Motor neuron (in vitro differentiated cells): ENCODE data around the gene RHOXF2. TPM values are rescaled to one million over a fixed set of nuclear protein-coding genes. Genes with fewer than 3 reads are reported as not detected.
"Not testable (repeated sequence)": the region's sequence is repeated elsewhere in the genome, so short reads cannot be mapped to it uniquely, and the experiment has no call there.

Experiments used
- ATAC-seq, 8 experiments: fragments of 200-7000 bp; cut with Tn5 transposase; replicated peaks in 6 of 8; 2 replicates each; pipeline ENCODE4 v1.8.0; 2021; ENCODE audit warnings: mild to moderate bottlenecking in 8 of 8, moderate library complexity in 8 of 8
- H3K27ac ChIP-seq, 2 donors: fragments of 250-450 bp; sonication (Bioruptor Pico); 2 replicates each; pipeline ENCODE4 v1.9.0; 2021; ENCODE audit warnings: antibody characterized with exemption in 2 of 2, mild to moderate bottlenecking in 2 of 2, moderate library complexity in 1 of 2
- H3K4me1 ChIP-seq, 2 donors: fragments of 250-450 bp; sonication (Bioruptor Pico); replicated peaks in 1 of 2; 2 replicates each; pipeline ENCODE4 v1.6.1; 2021; ENCODE audit warnings: antibody characterized with exemption in 2 of 2, mild to moderate bottlenecking in 2 of 2, moderate library complexity in 1 of 2
- H3K4me3 ChIP-seq, 5 donors: fragments of 250-450 bp; sonication (Bioruptor Pico); 2 replicates each; pipeline ENCODE4 v1.9.0; 2021; ENCODE audit warnings: antibody characterized with exemption in 5 of 5, mild to moderate bottlenecking in 5 of 5, moderate library complexity in 4 of 5
- WGBS, 10 experiments: fragments of 450-650 bp; shearing (Covaris generic); methylation state at CpG; one replicate each; pipeline ENCODE4 v1.0.0; 2022; 5-methylcytosine and 5-hydroxymethylcytosine counted together
- in situ Hi-C, 9 experiments: fragments of 400-800 bp; cut with MboI; loops; one replicate each; pipeline ENCODE4 v1.15.0; 2021; ENCODE audit warnings: low sequenced_read_pairs in 9 of 9, low pct_unique_long_range_greater_than_20kb in 2 of 9; ENCODE audit not compliant: unreplicated experiment in 9 of 9
- total RNA-seq, 8 experiments: library from RNA; unstranded; fragments of 300-600 nt; gene quantifications; 2 replicates each; pipeline versions ENCODE4 v1.2.3 to v1.2.4, GENCODE V29; 2022

The RHOXF2 gene
- total RNA-seq, 8 experiments from 2014 or later, result 0.13 to 1.3 (median 0.64) TPM

- H3K27ac ChIP-seq, result no peak overlapping the region
- in situ Hi-C loops, result no loop called here
- H3K4me3 ChIP-seq, result no peak overlapping the region
- WGBS, 10 experiments, result 14 to 100% (median 34%) methylated on average over 1 to 2 of the region's 4 CpGs; no CpG with 5 or more reads in 4 of the 10 experiments
- no peak for ATAC-seq
- H3K4me1 ChIP-seq, result no peaks in the 10 kb centered on the region
These were observed 13.0 kb upstream of the RHOXF2 start for GRCh38 chrX:120145295-120145925.

GRCh38 chrX:120146323-120146722 is 12.1 kb upstream of the RHOXF2 start:
- ATAC-seq, H3K4me3 ChIP-seq, H3K4me1 ChIP-seq, in situ Hi-C loops, H3K27ac ChIP-seq: not testable (repeated sequence)
- 88 to 100% methylated on average over 1 of the region's 1 CpG; no CpG with 5 or more reads in 8 of the 10 experiments for WGBS, 10 experiments

GRCh38 chrX:120147537-120147936 is 10.9 kb upstream of the RHOXF2 start:
- in situ Hi-C loops, result no loop called here
- H3K4me3 ChIP-seq, result no peak overlapping the region
- 70 to 100% (median 80%) methylated on average over 1 to 7 of the region's 8 CpGs; no CpG with 5 or more reads in 7 of the 10 experiments for WGBS, 10 experiments
- no peak overlapping the region for H3K27ac ChIP-seq
- no peaks in the 10 kb centered on the region for H3K4me1 ChIP-seq
- ATAC-seq, result no peak

GRCh38 chrX:120150109-120150744 is 8.2 kb upstream of the RHOXF2 start:
- H3K27ac ChIP-seq, H3K4me3 ChIP-seq, H3K4me1 ChIP-seq, in situ Hi-C loops: not testable (repeated sequence)
- peak in 1 of 8 experiments; percentile 58 for ATAC-seq
- WGBS, 10 experiments, result no CpG with 5 or more reads among the region's 12 CpGs

GRCh38 chrX:120159086-120159485 is 673 bp downstream of the RHOXF2 start:
- H3K27ac ChIP-seq, H3K4me3 ChIP-seq, ATAC-seq, in situ Hi-C loops, H3K4me1 ChIP-seq: not testable (repeated sequence)
- WGBS, 10 experiments, result no CpG with 5 or more reads among the region's 33 CpGs

GRCh38 chrX:120193254-120193653 is 34.8 kb downstream of the RHOXF2 start:
- no CpG with 5 or more reads among the region's 6 CpGs for WGBS, 10 experiments
- H3K4me1 ChIP-seq, H3K4me3 ChIP-seq, in situ Hi-C loops, ATAC-seq, H3K27ac ChIP-seq: not testable (repeated sequence)

- H3K4me1 ChIP-seq, ATAC-seq, in situ Hi-C loops, H3K4me3 ChIP-seq, H3K27ac ChIP-seq: not testable (repeated sequence)
- no CpG with 5 or more reads among the region's 2 CpGs for WGBS, 10 experiments
These were observed 35.3 kb downstream of the RHOXF2 start for GRCh38 chrX:120193720-120194119.

- H3K27ac ChIP-seq, ATAC-seq, in situ Hi-C loops, H3K4me3 ChIP-seq, H3K4me1 ChIP-seq: not testable (repeated sequence)
- no CpG with 5 or more reads among the region's 6 CpGs for WGBS, 10 experiments
These were observed 37.4 kb downstream of the RHOXF2 start for GRCh38 chrX:120195786-120196185.

- in situ Hi-C loops, H3K4me3 ChIP-seq, H3K27ac ChIP-seq, H3K4me1 ChIP-seq: not testable (repeated sequence)
- no CpG with 5 or more reads among the region's 8 CpGs for WGBS, 10 experiments
- ATAC-seq, result peak in 3 of 8 experiments; percentile 28 to 71 (median 55)
These were observed 38.3 kb downstream of the RHOXF2 start for GRCh38 chrX:120196626-120197283.

GRCh38 chrX:120200851-120201250 is 42.4 kb downstream of the RHOXF2 start:
- Histone ChIP-seq H3K27ac (no peak overlapping the region), H3K4me1 (no peaks in the 10 kb centered on the region), H3K4me3 (no peak overlapping the region)
- no peak for ATAC-seq
- in situ Hi-C loops, result no loop called here
- WGBS, 10 experiments, result 47% methylated on average over 3 of the region's 11 CpGs; no CpG with 5 or more reads in 9 of the 10 experiments

- H3K27ac ChIP-seq, result no peak overlapping the region
- in situ Hi-C loops, result no loop called here
- WGBS, 10 experiments, result 37 to 76% (median 54%) methylated on average over 1 to 5 of the region's 12 CpGs; no CpG with 5 or more reads in 6 of the 10 experiments
- H3K4me3 ChIP-seq, result no peak overlapping the region
- ATAC-seq, result no peak
- H3K4me1 ChIP-seq, result no peaks in the 10 kb centered on the region
These were observed 47.7 kb downstream of the RHOXF2 start for GRCh38 chrX:120205816-120206753.

- Histone ChIP-seq H3K4me1 (no peaks in the 10 kb centered on the region), H3K27ac (no peak overlapping the region), H3K4me3 (no peak overlapping the region)
- WGBS, 10 experiments, result 67 to 80% (median 68%) methylated on average over 1 to 3 of the region's 8 CpGs; no CpG with 5 or more reads in 7 of the 10 experiments
- in situ Hi-C loops, result no loop called here
- ATAC-seq, result no peak
These were observed 48.7 kb downstream of the RHOXF2 start for GRCh38 chrX:120207009-120207605.
